NCI-H526 (cell line): ENCODE data around the gene MAD1L1.
A peak's percentile ranks its signal among the peaks of the same experiment; 100 is the strongest.
"Not testable (repeated sequence)": the region's sequence is repeated elsewhere in the genome, so short reads cannot be mapped to it uniquely, and the experiment has no call there.

Experiments
- DNase-seq, 2 experiments: peaks; one replicate each; lab custom pipeline; 2025; lab: John Stamatoyannopoulos, UW

The MAD1L1 gene

DNA sequence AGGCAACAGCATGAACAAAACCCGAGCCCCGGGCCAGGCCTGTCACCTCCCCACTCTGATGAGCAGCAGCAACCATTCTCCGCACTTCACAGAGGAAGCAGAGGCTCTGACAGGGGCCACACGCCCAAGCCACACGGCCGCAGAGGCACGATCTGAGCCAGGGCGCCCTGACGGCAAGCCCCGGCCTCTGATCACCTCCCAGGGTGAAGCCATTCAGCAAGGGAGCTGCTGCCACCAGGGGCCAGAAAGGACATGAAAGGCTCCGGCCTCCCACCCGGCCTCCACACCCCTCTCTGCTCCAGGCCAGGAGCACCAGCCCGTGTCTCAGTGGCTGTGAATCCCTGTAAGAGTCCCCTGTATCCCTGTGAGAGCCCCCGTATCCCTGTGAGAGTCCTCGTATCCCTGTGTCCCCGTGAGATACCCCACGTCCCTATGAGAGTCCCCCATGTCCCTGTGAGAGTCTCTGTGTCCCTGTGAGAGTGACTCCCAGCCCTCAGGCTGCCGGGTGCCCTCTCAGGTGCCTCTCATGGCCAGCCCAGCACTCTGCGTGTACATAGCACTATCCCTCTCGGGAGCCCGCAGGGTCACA, 187.8 kb downstream of the MAD1L1 start:
- no peak for DNase-seq

GRCh38 chr7:2044311-2044882, 188.3 kb downstream of the MAD1L1 start:
- DNase-seq: no peak

DNA sequence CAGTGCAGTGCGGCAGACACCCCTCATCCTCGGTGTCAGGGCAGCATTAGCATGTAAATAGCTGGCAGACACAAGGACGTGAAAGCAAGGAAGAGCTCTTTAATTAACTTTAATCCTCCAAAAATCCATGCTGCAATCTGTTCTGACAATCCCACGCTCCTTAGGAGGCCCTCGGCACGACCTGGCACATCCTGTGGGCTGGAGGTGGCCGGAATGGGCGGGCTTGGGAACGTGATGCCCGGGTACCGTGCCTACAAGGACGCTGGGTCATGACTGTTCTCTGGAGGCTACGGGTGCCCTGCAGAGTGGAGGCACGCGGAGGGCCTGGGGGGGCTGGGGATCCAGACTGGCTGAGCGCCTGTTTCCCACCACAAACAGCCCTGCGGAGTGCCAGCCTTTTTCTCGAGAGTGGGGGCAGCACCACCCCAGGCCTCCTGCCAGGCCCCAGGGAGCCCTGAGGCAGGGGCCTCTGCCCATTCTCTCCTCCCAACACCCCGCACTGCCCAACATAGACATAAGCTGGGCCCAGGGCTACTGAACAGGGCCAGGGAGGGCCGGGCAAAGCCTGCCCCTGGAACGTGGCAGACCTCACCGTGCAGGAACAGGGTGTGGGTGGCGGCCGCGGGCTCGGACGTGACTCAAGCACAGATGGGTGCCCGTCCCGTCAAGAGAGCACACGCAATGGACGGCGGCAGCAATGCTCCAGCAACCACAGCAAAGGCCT, 189.3 kb downstream of the MAD1L1 start:
- DNase-seq: no peak

DNA sequence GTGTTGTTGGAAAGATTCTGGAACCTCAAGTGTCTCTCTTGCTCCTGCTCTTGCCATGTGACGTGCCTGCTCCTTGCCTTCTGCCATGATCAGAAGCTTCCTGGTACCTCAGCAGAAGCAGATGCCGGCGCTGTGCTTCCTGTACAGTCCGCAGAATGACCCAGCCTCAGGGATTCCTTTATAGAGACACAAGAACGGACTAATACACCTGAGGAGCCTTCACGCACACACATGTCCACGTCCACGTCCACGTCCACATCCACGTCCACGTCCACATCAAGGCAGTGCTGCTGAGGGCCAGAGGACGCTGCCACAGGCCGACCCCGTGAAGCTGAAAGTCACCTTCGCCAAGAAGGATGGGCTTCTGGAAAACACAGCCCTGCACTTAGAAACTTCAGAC, 190.1 kb downstream of the MAD1L1 start:
- DNase-seq: no peak

GRCh38 chr7:2041496-2042367, 191.0 kb downstream of the MAD1L1 start:
- no peak for DNase-seq

- DNase-seq: no peak
These were observed 191.9 kb downstream of the MAD1L1 start for GRCh38 chr7:2040893-2041270.

DNA sequence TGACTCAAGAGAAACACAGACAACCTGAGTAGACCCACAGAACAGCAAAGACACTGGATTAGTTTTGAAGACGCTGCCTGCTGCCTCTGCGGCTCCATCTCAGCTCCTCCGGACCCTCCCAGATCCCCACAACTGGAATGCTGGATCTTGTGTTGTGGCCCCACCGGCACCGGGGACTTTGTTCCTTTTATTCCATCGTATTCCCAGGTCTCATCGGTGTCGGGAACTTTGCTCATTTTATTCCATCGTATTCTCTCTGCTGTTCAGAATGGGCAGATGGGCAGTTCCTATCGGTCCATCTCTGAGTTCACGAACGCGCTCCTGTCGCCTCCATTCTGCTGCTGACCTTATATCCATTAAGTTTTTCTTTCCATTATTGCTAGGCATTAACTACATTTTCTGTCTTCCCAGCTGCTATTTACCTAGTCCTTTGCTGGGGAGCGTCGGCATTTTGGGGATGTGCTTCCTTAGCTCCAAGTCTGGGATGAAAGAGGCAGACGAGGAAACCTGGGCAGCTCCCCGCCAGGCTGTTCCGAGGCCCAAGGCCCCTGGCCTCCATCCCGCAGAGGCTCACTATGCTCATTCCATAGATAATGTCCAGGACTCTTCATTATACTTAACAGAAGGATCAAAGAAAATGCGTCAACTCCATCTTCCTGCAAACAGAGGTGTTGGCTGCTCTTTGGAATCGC, 192.4 kb downstream of the MAD1L1 start:
- DNase-seq: no peak

GRCh38 chr7:2038931-2039728, 193.6 kb downstream of the MAD1L1 start:
- DNase-seq: peak; percentile 43 to 67

DNA sequence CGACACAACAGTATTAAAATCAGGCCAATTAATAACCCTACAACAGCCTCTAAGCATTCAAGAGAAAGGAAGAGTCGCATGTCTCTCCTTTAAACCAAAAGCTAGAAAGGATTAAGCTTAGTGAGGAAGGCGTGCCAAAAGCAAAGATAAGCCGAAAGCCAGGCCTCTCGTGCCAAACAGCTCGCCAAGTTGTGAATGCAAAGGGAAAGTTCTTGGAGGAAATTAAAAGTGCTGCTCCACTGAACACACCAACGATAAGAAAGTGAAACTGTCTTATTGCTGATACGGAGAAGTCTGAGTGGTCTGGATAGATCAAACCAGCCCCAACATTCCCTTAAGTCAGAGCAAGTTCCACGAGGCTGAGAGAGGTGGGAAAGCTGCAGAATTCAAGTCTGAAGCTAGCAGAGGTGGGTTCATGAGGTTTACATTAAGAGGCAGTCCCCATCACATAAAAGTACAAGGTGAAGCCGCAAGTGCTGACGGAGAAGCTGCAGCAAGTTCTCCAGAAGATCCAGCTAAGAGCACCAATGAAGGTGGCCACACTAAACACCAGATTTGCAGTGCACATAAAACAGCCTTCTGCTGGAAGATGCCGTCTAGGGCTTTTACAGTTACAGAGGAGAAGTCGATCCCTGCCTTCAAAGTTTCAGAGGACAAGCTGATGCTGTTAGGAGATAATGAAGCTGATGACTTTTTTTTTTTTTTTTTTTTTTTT, 194.8 kb downstream of the MAD1L1 start:
- no peak for DNase-seq

DNA sequence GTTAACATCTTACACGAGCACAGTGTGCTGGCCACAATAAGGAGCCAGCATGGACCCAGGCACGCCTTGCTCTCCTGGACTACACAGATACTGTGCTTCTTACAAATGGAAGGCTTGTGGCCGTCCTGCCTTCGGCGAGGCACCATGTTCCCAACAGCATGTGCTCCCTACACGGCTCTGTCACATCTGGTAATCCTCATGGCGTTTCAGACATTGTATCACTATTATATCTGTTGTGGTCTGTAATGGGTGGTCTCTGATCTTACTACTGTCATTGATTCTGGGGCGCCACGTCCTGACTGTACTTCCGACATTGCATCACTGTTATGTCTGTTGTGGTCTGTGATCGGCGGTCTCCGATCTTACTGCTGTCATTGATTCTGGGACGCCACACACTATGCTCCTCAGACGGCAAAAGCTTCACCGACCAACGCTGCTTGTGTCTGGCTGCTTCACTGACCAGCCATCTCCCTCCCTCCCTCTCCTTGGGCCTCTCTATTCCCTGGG, 195.4 kb downstream of the MAD1L1 start:
- no peak for DNase-seq

DNA sequence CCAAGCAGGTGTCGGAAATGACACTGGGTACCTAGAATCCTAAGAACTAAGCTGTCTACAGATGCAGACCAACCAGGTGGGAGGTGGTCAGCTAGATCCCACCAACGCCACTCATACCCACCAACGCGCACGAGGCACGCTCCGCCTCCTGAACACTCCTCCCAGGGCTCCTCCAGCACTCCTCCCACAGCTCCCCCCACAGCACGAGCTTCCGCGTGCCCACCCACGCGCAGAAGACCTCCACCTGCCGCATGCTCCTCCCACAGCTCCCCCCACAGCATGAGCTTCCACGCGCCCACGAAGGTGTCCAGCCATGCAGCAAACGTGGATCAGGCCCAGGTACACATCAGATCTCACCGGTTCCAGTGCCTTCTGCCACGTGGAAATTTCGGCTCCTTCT, 196.0 kb downstream of the MAD1L1 start:
- DNase-seq: no peak

GRCh38 chr7:2036201-2036600, 196.5 kb downstream of the MAD1L1 start:
- not testable (repeated sequence) for DNase-seq

DNA sequence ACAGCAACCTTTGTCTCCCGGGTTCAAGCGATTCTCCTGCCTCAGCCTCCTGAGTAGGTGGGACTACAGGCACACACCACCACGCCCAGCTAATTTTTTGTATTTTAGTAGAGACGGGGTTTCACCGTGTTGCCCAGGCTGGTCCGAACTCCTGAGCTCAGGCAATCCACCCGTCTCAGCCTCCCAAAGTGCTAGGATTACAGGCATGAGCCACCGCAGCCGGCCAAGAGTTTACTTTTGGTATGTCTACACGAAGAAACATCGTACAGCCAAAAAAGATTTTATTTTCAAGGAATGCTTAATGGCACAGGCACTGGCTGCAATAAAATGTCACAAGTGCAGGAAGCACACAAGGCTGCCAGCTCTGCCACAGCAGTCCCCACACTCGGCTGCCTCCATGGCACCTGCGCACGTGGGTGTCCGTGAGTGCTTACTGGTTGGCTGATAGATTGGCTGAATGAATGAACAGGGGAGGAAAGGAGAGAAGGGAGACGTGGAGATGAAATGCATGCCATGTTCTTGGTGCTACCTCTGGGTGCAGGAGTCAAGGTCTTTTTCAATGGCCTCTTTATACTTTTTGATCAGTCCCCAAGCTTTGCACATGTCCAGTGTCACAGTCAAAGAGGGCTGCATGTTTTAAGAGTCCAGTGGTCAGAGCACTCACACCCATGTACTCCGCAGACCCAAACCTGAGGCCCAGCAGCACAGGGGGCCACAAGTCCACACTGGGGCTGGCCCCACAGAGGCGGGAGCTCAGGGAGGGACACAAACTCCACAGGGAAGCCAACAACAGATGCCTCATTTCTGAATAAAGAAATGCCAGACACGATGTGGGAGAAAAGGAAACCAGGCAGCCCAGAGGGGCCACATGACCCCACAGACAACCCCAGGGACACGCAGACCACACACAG, 198.2 kb downstream of the MAD1L1 start:
- no peak for DNase-seq

DNA sequence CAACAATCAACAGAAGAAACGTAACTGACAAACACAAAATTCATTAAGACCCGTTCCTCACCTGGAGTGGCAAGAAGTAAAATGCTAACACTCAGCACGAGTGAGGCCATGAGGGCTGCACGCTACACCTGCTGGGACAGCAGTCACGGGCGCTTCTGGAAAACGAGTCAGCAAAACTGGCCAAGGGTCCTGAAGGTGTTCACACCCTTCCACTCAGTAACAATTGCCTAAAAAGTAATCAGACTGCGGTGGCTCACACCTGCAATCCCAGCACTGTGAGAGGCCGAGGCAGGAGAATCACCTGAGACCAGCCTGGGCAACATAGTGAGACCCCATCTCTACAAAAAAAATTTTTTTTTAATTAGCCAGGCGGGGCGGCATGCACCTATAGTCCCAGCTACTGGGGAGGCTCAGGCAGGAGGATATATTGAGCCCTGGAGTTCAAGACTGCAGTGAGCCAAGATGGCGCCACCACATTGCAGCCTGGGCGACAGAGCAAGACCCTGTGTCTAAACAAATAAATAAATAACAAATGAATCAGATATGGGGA, 199.1 kb downstream of the MAD1L1 start:
- DNase-seq: no peak

DNA sequence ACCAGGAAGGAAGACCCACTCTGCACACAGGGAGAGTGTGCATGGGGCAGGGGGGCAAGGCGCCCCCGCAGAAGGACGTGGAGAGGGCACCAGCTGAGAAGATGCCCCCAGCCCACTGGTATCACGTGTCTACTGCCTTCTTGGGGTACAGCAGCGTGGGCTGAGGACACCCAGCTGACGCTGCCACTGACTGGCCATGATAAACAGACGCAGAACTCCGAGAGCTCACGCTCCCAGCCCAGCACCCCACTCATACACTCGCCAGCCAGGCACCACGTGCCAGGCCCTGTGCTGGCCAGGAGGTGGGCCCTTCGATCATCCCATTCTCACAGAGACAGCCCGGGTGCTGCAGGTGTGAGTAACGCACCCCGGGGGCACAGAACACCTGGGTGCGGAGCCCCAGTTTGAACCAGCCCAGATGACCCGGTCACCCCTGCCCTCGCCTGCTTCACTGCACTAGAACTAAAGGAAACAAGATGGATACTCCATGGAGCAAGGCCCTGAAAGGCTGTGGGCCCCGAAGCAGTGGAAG, 199.8 kb downstream of the MAD1L1 start:
- no peak for DNase-seq

- DNase-seq: no peak
These were observed 200.5 kb downstream of the MAD1L1 start for GRCh38 chr7:2032030-2032875.

DNA sequence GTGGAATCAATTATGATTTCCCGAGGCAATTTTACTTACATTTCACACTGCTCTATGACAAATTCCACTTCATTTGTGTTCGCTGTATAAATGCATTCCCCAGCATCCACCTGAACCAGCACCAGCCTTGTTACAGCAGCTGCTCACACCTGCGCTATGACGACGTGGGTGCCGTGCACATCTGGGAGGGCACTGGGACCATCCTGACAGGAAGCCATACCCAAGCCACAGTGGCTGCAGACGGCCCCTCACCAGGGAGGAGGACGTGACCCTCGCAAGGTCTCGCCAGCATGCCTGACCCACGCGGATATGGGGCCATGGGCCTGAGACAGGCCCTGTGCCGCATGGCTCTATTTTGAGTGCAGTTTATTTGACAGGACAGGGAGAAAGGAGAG, 201.3 kb downstream of the MAD1L1 start:
- no peak for DNase-seq
